ENCODE results near the gene SFTPA2. TPM values are rescaled to one million over a fixed set of nuclear protein-coding genes. Genes with fewer than 3 reads are reported as not detected.

The SFTPA2 gene
- total and polyA plus RNA-seq, 2 of the 4 experiments (the other 2 are of a cell fraction): not detected

GRCh38 chr10:79595510-79595909 lies 35.3 kb upstream of the SFTPA2 start:
- dilution Hi-C loops (cut with HindIII; ENCODE audit: low sequenced_read_pairs, unreplicated experiment): no loop called here
- H2BK20ac ChIP-seq (ENCODE audit: low read depth, low read length): no peak overlapping the region
- H4K8ac ChIP-seq (ENCODE audit: low read depth in 2 of 2, low read length in 2 of 2): no peak overlapping the region
- H4K20me1 ChIP-seq (ENCODE audit: insufficient read depth, low read length): no peaks in the 10 kb centered on the region
- no peak overlapping the region for H3K56ac ChIP-seq (ENCODE audit: extremely low read depth, insufficient read depth, low read length)
- H2AK5ac ChIP-seq (ENCODE audit: low read depth, low read length): no peak overlapping the region
- H3K4ac ChIP-seq (ENCODE audit: low read depth, low read length): no peak overlapping the region
- intact Hi-C loops (cut with micrococcal nuclease): no loop called here
- ATAC-seq (ENCODE audit: low read depth) (no peak), DNase-seq (no peak)
- H3K79me1 ChIP-seq (ENCODE audit: low read depth in 1 of 2, low read length in 2 of 2): no peaks in the 10 kb centered on the region
- H3K4me2 ChIP-seq (ENCODE audit: low read depth, low read length): no peak overlapping the region
- peaks cover 4% of the 10 kb centered on the region for H3K9me3 ChIP-seq (ENCODE audit: control insufficient read depth, insufficient read depth, low read length)
- no peaks in the 10 kb centered on the region for H3K36me3 ChIP-seq (ENCODE audit: control insufficient read depth, insufficient read depth, low read length)
- WGBS, 2 experiments (ENCODE audit: extremely low coverage in 2 of 2, insufficient read length in 1 of 2): no CpG with 5 or more reads among the region's 3 CpGs
- peaks cover 7% of the 10 kb centered on the region for H3K27me3 ChIP-seq (ENCODE audit: control insufficient read depth, insufficient read depth, low read length)
- H3K9me1 ChIP-seq (ENCODE audit: insufficient read depth, low read length): no peaks in the 10 kb centered on the region
- POLR2A ChIA-PET (ENCODE audit: unreplicated experiment): no interaction called here
- no peak overlapping the region for H3K14ac ChIP-seq (replicated peaks; ENCODE audit: low read depth, low read length)
- H3K18ac ChIP-seq (ENCODE audit: low read depth, low read length): no peak overlapping the region
- BruUV-seq (replicated peaks): no TSS peak
- no peak overlapping the region for H3K27ac ChIP-seq (ENCODE audit: insufficient read depth, low read length)
- TF ChIP-seq CHD1 (IDR thresholded peaks at IDR 0.05; ENCODE audit: low read depth, low read length): no peak
- TF ChIP-seq MAFK (IDR thresholded peaks at IDR 0.05; ENCODE audit: low read depth, low read length): no peak
- TF ChIP-seq MXI1 (IDR thresholded peaks at IDR 0.05; ENCODE audit: borderline replicate concordance, low read depth, low read length): no peak
- no peak for TF ChIP-seq RFX5 (IDR thresholded peaks at IDR 0.05; ENCODE audit: low read depth, low read length)
- TF ChIP-seq RCOR1 (IDR thresholded peaks at IDR 0.05; ENCODE audit: insufficient replicate concordance, low read length): no peak
- no peak for TF ChIP-seq FOS (IDR thresholded peaks at IDR 0.05; ENCODE audit: low read depth, low read length)
- TF ChIP-seq NFE2L2 (IDR thresholded peaks at IDR 0.05; ENCODE audit: low read depth, low read length): no peak
- no peak for TF ChIP-seq POLR2A (IDR thresholded peaks at IDR 0.05; ENCODE audit: low read depth, low read length)
- no peak for TF ChIP-seq ELK1 (IDR thresholded peaks at IDR 0.05; ENCODE audit: borderline replicate concordance, low read depth, low read length)
- TF ChIP-seq, protein P1, sequence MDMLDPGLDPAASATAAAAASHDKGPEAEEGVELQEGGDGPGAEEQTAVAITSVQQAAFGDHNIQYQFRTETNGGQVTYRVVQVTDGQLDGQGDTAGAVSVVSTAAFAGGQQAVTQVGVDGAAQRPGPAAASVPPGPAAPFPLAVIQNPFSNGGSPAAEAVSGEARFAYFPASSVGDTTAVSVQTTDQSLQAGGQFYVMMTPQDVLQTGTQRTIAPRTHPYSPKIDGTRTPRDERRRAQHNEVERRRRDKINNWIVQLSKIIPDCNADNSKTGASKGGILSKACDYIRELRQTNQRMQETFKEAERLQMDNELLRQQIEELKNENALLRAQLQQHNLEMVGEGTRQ (IDR thresholded peaks at IDR 0.05; ENCODE audit: low read depth, low read length): no peak
- TF ChIP-seq MAZ (IDR thresholded peaks at IDR 0.05; ENCODE audit: borderline replicate concordance, low read depth, low read length): no peak
- TF ChIP-seq SMC3 (IDR thresholded peaks at IDR 0.05; ENCODE audit: low read depth, low read length): no peak
- TF ChIP-seq CEBPB (IDR thresholded peaks at IDR 0.05; ENCODE audit: low read depth, low read length): no peak
- no peak for TF ChIP-seq RAD21 (IDR thresholded peaks at IDR 0.05; ENCODE audit: low read length)
- no peak for TF ChIP-seq BHLHE40 (IDR thresholded peaks at IDR 0.05; ENCODE audit: low read depth, low read length)
- TF ChIP-seq CTCF (conservative IDR thresholded peaks at IDR 0.05; ENCODE audit: low read depth, low read length): no peak
- in situ Hi-C loops (cut with MboI; ENCODE audit: low sequenced_read_pairs): no loop called here
- no peak overlapping the region for H2AK9ac ChIP-seq (replicated peaks; ENCODE audit: low read depth, low read length, poor library complexity)
- no peak overlapping the region for H2AFZ ChIP-seq (replicated peaks; ENCODE audit: low read length, poor library complexity)
- no peak overlapping the region for H2BK120ac ChIP-seq (ENCODE audit: low read depth, low read length)
- no peak overlapping the region for H2BK5ac ChIP-seq (ENCODE audit: low read depth, low read length, poor library complexity, severe bottlenecking)
- no peak overlapping the region for H3K9ac ChIP-seq (ENCODE audit: low read depth, low read length)
- no peaks in the 10 kb centered on the region for H3K4me1 ChIP-seq (ENCODE audit: control insufficient read depth, insufficient read depth, low read length)
- no peak overlapping the region for H4K5ac ChIP-seq (ENCODE audit: low read depth, low read length)
- CTCF ChIA-PET: no interaction called here
- no peak overlapping the region for H2BK15ac ChIP-seq (ENCODE audit: low read depth, low read length)
- no peak overlapping the region for H3K23ac ChIP-seq (ENCODE audit: low read depth, low read length)
- H3K4me3 ChIP-seq (ENCODE audit: insufficient read depth, low read depth, low read length): no peak overlapping the region
- no peak overlapping the region for H4K91ac ChIP-seq (ENCODE audit: insufficient read depth, low read depth, low read length)
